ELF-1 (cell line): ENCODE measurements around the gene TMEM134.

Experiments used
- DNase-seq: peaks from one replicate; pipeline ENCODE4 v3.0.0-alpha.2; 2016; ENCODE audit warnings: low read depth, low spot score

Gene TMEM134

GRCh38 chr11:67458266-67458665 lies 10.8 kb downstream of the TMEM134 start:
- DNase-seq, result no peak

- DNase-seq, result no peak
Measured at GRCh38 chr11:67457453-67457852, 11.6 kb downstream of the TMEM134 start.

GRCh38 chr11:67456068-67456705 lies 12.9 kb downstream of the TMEM134 start:
- DNase-seq, result no peak

- no peak for DNase-seq
Measured at GRCh38 chr11:67455054-67455453, 14.0 kb downstream of the TMEM134 start, which contains the start of gene CABP4. Gene CABP4 (plus strand): TSS chr11:67455354. CDS start chr11:67455424, 70 bp downstream.

GRCh38 chr11:67453816-67454732 lies 15.0 kb downstream of the TMEM134 start:
- DNase-seq, result no peak

- DNase-seq, result no peak
Measured at GRCh38 chr11:67452141-67452952, 16.7 kb downstream of the TMEM134 start, which contains the start of gene GPR152. Gene GPR152 (minus strand): TSS chr11:67452729. CDS start chr11:67452724, 5 bp downstream.

GRCh38 chr11:67451658-67451976 lies 17.4 kb downstream of the TMEM134 start:
- DNase-seq, result no peak

- no peak for DNase-seq
Measured at GRCh38 chr11:67450796-67451657, 18.0 kb downstream of the TMEM134 start.

GRCh38 chr11:67449116-67449844 lies 19.8 kb downstream of the TMEM134 start:
- no peak for DNase-seq

- no peak for DNase-seq
Measured at GRCh38 chr11:67448220-67448609, 20.8 kb downstream of the TMEM134 start.

- no peak for DNase-seq
Measured at GRCh38 chr11:67445515-67445914, 23.5 kb downstream of the TMEM134 start.

- DNase-seq, result no peak
Measured at GRCh38 chr11:67442504-67443404, 26.3 kb downstream of the TMEM134 start.

GRCh38 chr11:67441731-67442351 lies 27.2 kb downstream of the TMEM134 start:
- no peak for DNase-seq

GRCh38 chr11:67441098-67441563 lies 27.9 kb downstream of the TMEM134 start:
- no peak for DNase-seq

GRCh38 chr11:67440229-67441097 lies 28.6 kb downstream of the TMEM134 start:
- no peak for DNase-seq

- DNase-seq, result no peak
Measured at GRCh38 chr11:67439321-67440228, 29.5 kb downstream of the TMEM134 start.
